Ishikawa (cell line): Measurements from ENCODE around the gene OR10H1.

Experiments used
- CEBPB ChIP-seq: IDR thresholded peaks from 2 replicates; pipeline ENCODE4 v1.6.1; 2012
- FOXM1 ChIP-seq: IDR thresholded peaks from 2 replicates; pipeline ENCODE4 v1.6.1; 2012; ENCODE audit warnings: low read depth, borderline replicate concordance
- REST ChIP-seq: IDR thresholded peaks from 2 replicates; pipeline ENCODE4 v1.6.1; 2012; ENCODE audit warnings: low read depth, mild to moderate bottlenecking
- TAF1 ChIP-seq: IDR thresholded peaks from 2 replicates; pipeline ENCODE4 v1.6.1; 2012; ENCODE audit warnings: low read depth, mild to moderate bottlenecking
- TCF12 ChIP-seq: IDR thresholded peaks from 2 replicates; pipeline ENCODE4 v1.6.1; 2012; ENCODE audit warnings: low read depth
- YY1 ChIP-seq: IDR thresholded peaks from 2 replicates; pipeline ENCODE4 v1.6.1; 2012; ENCODE audit warnings: low read depth

DNA sequence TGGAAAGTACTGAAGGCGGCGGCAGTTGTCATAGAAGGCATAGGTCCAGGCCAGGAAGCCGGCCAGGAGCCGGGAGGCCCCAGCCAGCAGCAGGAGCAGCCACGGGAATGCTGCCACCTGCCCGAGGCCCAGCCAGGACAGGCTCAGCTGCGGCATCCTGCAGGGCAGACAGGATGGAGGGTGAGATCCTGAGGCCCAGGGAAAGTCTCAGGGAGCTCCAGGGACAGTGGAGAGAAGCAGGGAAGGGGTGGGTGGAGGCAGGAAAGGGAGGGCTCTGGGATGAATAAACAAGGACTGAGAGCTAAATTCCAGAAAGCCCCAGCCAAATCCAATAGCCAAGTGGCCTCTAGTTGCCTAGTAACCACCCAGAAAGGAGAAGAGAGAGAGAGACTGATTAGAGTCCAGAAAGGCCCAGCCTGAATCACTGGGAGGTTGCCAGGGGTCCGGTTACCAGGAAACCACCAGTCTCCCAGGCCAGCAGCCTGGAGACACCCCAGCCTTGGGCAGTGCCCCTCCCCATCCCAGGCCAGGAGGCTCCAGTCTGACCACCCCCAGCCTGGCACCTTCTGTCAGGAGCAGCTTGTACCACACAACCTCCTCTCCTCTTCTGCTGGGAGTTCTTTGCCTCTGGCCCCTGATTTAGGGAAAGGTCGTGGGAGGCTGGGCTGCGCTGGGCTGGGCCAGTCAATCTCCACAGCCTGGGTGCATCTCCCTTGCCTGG, 35.5 kb downstream of the OR10H1 start:
- TF ChIP-seq REST, result no peak
- TF ChIP-seq TCF12, result no peak
- TF ChIP-seq FOXM1, result no peak
- TF ChIP-seq CEBPB, result no peak
- no peak for TF ChIP-seq YY1
- no peak for TF ChIP-seq TAF1
